ENCODE measurements around the gene RPS6KA3.
"Not testable (repeated sequence)": the region's sequence is repeated elsewhere in the genome, so short reads cannot be mapped to it uniquely, and the experiment has no call there.

- TF ChIP-seq, protein P1, sequence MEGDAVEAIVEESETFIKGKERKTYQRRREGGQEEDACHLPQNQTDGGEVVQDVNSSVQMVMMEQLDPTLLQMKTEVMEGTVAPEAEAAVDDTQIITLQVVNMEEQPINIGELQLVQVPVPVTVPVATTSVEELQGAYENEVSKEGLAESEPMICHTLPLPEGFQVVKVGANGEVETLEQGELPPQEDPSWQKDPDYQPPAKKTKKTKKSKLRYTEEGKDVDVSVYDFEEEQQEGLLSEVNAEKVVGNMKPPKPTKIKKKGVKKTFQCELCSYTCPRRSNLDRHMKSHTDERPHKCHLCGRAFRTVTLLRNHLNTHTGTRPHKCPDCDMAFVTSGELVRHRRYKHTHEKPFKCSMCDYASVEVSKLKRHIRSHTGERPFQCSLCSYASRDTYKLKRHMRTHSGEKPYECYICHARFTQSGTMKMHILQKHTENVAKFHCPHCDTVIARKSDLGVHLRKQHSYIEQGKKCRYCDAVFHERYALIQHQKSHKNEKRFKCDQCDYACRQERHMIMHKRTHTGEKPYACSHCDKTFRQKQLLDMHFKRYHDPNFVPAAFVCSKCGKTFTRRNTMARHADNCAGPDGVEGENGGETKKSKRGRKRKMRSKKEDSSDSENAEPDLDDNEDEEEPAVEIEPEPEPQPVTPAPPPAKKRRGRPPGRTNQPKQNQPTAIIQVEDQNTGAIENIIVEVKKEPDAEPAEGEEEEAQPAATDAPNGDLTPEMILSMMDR (IDR thresholded peaks at IDR 0.05): not testable (repeated sequence)
- not testable (repeated sequence) for TF ChIP-seq POLR2A, EP300, POLR2AphosphoS5 (IDR thresholded peaks at IDR 0.05)
Observed at GRCh38 chrX:20162516-20162915, 104.2 kb downstream of the RPS6KA3 start.
